HepG2 (cell line): ENCODE data around the gene FGF21. TPM values are rescaled to one million over a fixed set of nuclear protein-coding genes. Genes with fewer than 3 reads are reported as not detected.

Source experiments
- CHCHD3 ChIP-seq: sonication (generic); formaldehyde crosslinking; IDR thresholded peaks from 2 replicates; pipeline ENCODE4 v1.8.0; 2022; ENCODE audit warnings: mild to moderate bottlenecking, missing genetic modification reagents, moderate library complexity
- EEA1 ChIP-seq: sonication (generic); formaldehyde crosslinking; IDR thresholded peaks from 2 replicates; pipeline ENCODE4 v1.5.1; 2020; ENCODE audit warnings: mild to moderate bottlenecking, missing genetic modification reagents, borderline replicate concordance
- KAT8 ChIP-seq: IDR thresholded peaks from 2 replicates; pipeline ENCODE4 v1.6.1; 2016; ENCODE audit warnings: missing genetic modification reagents, missing compliant biosample characterization
- LCORL ChIP-seq, 2 experiments: fragments of 450-650 bp in 1 of 2; sonication (generic) in 1 of 2; formaldehyde crosslinking in 1 of 2; IDR thresholded peaks; 2 replicates each; pipeline versions ENCODE4 v1.5.0 to v1.6.1; 2017 to 2020; ENCODE audit warnings: antibody characterized with exemption in 1 of 2, missing genetic modification reagents in 1 of 2
- MED1 ChIP-seq: sonication (generic); formaldehyde crosslinking; IDR thresholded peaks from 2 replicates; pipeline ENCODE4 v1.4.0; 2020; ENCODE audit warnings: missing genetic modification reagents
- MEF2D ChIP-seq: sonication (generic); formaldehyde crosslinking; IDR thresholded peaks from 2 replicates; pipeline ENCODE4 v1.5.1; 2020; ENCODE audit warnings: mild to moderate bottlenecking, missing genetic modification reagents
- MXD4 ChIP-seq: IDR thresholded peaks from 2 replicates; pipeline ENCODE4 v1.6.1; 2016; ENCODE audit warnings: mild to moderate bottlenecking, missing biosample characterization, missing genetic modification reagents
- NCOA5 ChIP-seq: sonication (generic); formaldehyde crosslinking; IDR thresholded peaks from 2 replicates; pipeline ENCODE4 v1.4.0; 2020; ENCODE audit warnings: missing genetic modification reagents
- NFE2L2 ChIP-seq: fragments of 150-350 bp; IDR thresholded peaks from 2 replicates; pipeline ENCODE4 v1.6.1; 2014; ENCODE audit warnings: low read length
- POLR2A ChIP-seq, 2 experiments: IDR thresholded peaks; 2 replicates each; pipeline ENCODE4 v1.6.1; 2011; ENCODE audit warnings: low read depth in 2 of 2, low read length in 2 of 2, mild to moderate bottlenecking in 1 of 2, moderate library complexity in 1 of 2; ENCODE audit not compliant: insufficient read depth in 1 of 2
- PRMT3 ChIP-seq: sonication (generic); formaldehyde crosslinking; IDR thresholded peaks from 2 replicates; pipeline ENCODE4 v1.8.1; 2022; ENCODE audit warnings: low read depth, mild to moderate bottlenecking, moderate library complexity, missing genetic modification reagents, borderline replicate concordance
- RARA ChIP-seq: IDR thresholded peaks from 2 replicates; pipeline ENCODE4 v1.6.1; 2016; ENCODE audit warnings: missing genetic modification reagents, missing compliant biosample characterization
- SMARCE1 ChIP-seq: fragments of 450-650 bp; IDR thresholded peaks from 2 replicates; pipeline ENCODE4 v1.6.1; 2017; ENCODE audit warnings: borderline replicate concordance
- U2AF2 ChIP-seq: fragments of 200-400 bp; formaldehyde crosslinking; IDR thresholded peaks from 2 replicates; pipeline ENCODE4 v1.6.1; 2017; ENCODE audit warnings: low read depth, mild to moderate bottlenecking, low read length
- ZFP36L1 ChIP-seq: sonication (generic); formaldehyde crosslinking; IDR thresholded peaks from 2 replicates; pipeline ENCODE4 v1.8.0; 2022; ENCODE audit warnings: mild to moderate bottlenecking, missing genetic modification reagents, moderate library complexity
- ZFP37 ChIP-seq: sonication (generic); formaldehyde crosslinking; IDR thresholded peaks from 2 replicates; pipeline ENCODE4 v1.4.0; 2020; ENCODE audit warnings: missing genetic modification reagents, borderline replicate concordance
- ZNF24 ChIP-seq: fragments of 450-650 bp; IDR thresholded peaks from 2 replicates; pipeline ENCODE4 v1.6.1; 2017; ENCODE audit warnings: antibody characterized with exemption, mild to moderate bottlenecking
- ZNF44 ChIP-seq: sonication (generic); formaldehyde crosslinking; IDR thresholded peaks from 2 replicates; pipeline ENCODE4 v1.5.1; 2020; ENCODE audit warnings: mild to moderate bottlenecking, missing genetic modification reagents
- polyA plus RNA-seq, 8 experiments: library from polyadenylated mRNA; depleted of rRNA in 3 of 8; stranded (reverse) in 7 of 8; unstranded in 1 of 8; fragments of >200 nt; fragmentation: Illumina TruSeq in 4 of 8; extraction: Trizol in 4 of 8; gene quantifications; 2 replicates each; pipeline versions ENCODE4 v1.2.1 to v1.2.3, GENCODE V29; 2011 to 2016; ENCODE audit warnings: low read depth in 4 of 8, missing spikeins in 1 of 8, mixed read lengths in 1 of 8; ENCODE audit not compliant: insufficient read depth in 1 of 8
- total RNA-seq, 5 experiments: library from RNA; depleted of rRNA; stranded (reverse); fragments of >200 nt; fragmentation: Illumina TruSeq; extraction: Trizol; gene quantifications; 2 replicates each; pipeline ENCODE4 v1.2.3, GENCODE V29; 2016; ENCODE audit warnings: low read depth in 1 of 5
- TF ChIP-seq, protein P1 (sequence below): fragments of 450-650 bp; IDR thresholded peaks from 2 replicates; pipeline ENCODE4 v1.6.1; 2017
- TF ChIP-seq, protein P2 (sequence below): sonication (generic); formaldehyde crosslinking; IDR thresholded peaks from 2 replicates; pipeline ENCODE4 v1.4.0; 2020; ENCODE audit warnings: missing genetic modification reagents
- TF ChIP-seq, protein P3 (sequence below): sonication (generic); formaldehyde crosslinking; IDR thresholded peaks from 2 replicates; pipeline ENCODE4 v1.4.0; 2020; ENCODE audit warnings: missing genetic modification reagents, mild to moderate bottlenecking, borderline replicate concordance
- TF ChIP-seq, protein P4 (sequence below): sonication (generic); formaldehyde crosslinking; IDR thresholded peaks from 2 replicates; pipeline ENCODE4 v1.8.1; 2022; ENCODE audit warnings: mild to moderate bottlenecking, missing genetic modification reagents

FGF21 gene
- total and polyA plus RNA-seq, 2 of the 13 experiments (the other 11 are each of a cell fraction or from before 2014, with no cell fraction given) = 0.17 TPM; not detected in 1

DNA sequence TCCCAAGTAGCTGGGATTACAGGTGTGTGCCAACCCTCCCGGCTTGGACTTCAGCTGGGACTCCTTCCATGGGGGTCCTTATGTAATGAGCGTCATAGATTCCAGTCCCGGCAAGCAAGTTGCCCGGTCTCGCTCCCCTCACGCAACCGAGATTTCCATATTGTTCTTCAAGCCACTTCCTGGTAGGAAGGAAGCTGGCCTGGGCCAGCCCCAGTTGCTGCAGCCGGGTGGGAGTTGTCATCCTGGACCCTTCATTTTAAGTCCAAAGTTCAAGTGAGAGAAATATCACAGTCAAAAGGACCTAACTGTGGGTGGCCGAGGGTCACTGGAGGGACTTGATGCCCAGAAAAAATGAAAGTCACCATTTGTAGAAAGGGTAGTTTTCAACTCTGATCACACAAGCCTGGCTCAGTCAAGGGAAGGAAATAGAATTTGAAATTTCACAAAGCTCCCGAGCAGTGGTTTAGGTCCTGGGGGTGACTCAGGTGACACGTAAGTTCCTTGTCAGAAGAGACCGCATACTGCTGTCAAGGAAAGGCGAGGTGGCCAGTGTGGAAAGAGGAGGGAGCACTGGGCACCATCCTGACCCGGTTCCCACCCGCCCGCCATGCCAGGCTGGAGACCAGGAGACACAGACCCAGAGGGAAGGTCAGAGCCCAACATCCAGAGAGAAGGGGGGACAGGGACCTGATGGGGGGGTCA is 5.3 kb downstream of the FGF21 start (continued):
- TF ChIP-seq ZFP37 (CRISPR knock-in tag) (no peak), ZNF24 (no peak), MXD4 (CRISPR knock-in tag) (no peak), ZNF44 (CRISPR knock-in tag) (no peak), RARA (CRISPR knock-in tag) (peak; percentile 21; the same call in 1 of the 2 replicates), PRMT3 (no peak), ZFP36L1 (no peak), SMARCE1 (no peak), POLR2A (IDR thresholded peaks at IDR 0.05; ENCODE audit: insufficient read depth in 1 of 2, low read depth in 2 of 2, low read length in 2 of 2) (no peak), CHCHD3 (no peak), LCORL (IDR thresholded peaks at IDR 0.05) (no peak), LCORL (CRISPR knock-in tag; IDR thresholded peaks at IDR 0.05) (no peak), MEF2D (no peak), MED1 (CRISPR knock-in tag) (0 out of 2 replicates have a peak, but pooled peaks have one; percentile 27), KAT8 (CRISPR knock-in tag) (peak; percentile 50; the same call in 1 of the 2 replicates), EEA1 (no peak), NFE2L2 (0 out of 2 replicates have a peak, but pooled peaks have one; percentile 9), NCOA5 (CRISPR knock-in tag) (no peak), U2AF2 (no peak)
- TF ChIP-seq, protein P1, sequence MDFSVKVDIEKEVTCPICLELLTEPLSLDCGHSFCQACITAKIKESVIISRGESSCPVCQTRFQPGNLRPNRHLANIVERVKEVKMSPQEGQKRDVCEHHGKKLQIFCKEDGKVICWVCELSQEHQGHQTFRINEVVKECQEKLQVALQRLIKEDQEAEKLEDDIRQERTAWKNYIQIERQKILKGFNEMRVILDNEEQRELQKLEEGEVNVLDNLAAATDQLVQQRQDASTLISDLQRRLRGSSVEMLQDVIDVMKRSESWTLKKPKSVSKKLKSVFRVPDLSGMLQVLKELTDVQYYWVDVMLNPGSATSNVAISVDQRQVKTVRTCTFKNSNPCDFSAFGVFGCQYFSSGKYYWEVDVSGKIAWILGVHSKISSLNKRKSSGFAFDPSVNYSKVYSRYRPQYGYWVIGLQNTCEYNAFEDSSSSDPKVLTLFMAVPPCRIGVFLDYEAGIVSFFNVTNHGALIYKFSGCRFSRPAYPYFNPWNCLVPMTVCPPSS = no peak
- TF ChIP-seq, protein P2, sequence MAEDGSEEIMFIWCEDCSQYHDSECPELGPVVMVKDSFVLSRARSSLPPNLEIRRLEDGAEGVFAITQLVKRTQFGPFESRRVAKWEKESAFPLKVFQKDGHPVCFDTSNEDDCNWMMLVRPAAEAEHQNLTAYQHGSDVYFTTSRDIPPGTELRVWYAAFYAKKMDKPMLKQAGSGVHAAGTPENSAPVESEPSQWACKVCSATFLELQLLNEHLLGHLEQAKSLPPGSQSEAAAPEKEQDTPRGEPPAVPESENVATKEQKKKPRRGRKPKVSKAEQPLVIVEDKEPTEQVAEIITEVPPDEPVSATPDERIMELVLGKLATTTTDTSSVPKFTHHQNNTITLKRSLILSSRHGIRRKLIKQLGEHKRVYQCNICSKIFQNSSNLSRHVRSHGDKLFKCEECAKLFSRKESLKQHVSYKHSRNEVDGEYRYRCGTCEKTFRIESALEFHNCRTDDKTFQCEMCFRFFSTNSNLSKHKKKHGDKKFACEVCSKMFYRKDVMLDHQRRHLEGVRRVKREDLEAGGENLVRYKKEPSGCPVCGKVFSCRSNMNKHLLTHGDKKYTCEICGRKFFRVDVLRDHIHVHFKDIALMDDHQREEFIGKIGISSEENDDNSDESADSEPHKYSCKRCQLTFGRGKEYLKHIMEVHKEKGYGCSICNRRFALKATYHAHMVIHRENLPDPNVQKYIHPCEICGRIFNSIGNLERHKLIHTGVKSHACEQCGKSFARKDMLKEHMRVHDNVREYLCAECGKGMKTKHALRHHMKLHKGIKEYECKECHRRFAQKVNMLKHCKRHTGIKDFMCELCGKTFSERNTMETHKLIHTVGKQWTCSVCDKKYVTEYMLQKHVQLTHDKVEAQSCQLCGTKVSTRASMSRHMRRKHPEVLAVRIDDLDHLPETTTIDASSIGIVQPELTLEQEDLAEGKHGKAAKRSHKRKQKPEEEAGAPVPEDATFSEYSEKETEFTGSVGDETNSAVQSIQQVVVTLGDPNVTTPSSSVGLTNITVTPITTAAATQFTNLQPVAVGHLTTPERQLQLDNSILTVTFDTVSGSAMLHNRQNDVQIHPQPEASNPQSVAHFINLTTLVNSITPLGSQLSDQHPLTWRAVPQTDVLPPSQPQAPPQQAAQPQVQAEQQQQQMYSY (CRISPR knock-in tag) = no peak
- TF ChIP-seq, protein P3, sequence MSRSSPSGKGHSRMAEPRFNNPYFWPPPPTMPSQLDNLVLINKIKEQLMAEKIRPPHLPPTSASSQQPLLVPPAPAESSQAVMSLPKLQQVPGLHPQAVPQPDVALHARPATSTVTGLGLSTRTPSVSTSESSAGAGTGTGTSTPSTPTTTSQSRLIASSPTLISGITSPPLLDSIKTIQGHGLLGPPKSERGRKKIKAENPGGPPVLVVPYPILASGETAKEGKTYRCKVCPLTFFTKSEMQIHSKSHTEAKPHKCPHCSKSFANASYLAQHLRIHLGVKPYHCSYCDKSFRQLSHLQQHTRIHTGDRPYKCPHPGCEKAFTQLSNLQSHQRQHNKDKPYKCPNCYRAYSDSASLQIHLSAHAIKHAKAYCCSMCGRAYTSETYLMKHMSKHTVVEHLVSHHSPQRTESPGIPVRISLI = no peak
- TF ChIP-seq, protein P4, sequence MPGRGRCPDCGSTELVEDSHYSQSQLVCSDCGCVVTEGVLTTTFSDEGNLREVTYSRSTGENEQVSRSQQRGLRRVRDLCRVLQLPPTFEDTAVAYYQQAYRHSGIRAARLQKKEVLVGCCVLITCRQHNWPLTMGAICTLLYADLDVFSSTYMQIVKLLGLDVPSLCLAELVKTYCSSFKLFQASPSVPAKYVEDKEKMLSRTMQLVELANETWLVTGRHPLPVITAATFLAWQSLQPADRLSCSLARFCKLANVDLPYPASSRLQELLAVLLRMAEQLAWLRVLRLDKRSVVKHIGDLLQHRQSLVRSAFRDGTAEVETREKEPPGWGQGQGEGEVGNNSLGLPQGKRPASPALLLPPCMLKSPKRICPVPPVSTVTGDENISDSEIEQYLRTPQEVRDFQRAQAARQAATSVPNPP = no peak
